Keratinocyte (primary cell): ENCODE results near the gene HEG1. TPM values are rescaled to one million over a fixed set of nuclear protein-coding genes. Genes with fewer than 3 reads are reported as not detected.

ENCODE experiments used
- DNase-seq: peaks from one replicate; pipeline ENCODE4 v3.0.0-alpha.2; 2011; ENCODE audit warnings: low read depth, missing footprints, low spot score
- FAIRE-seq: peaks from 2 replicates; lab custom pipeline; 2011; peaks lifted over from hg19 to GRCh38; lab: Jason Lieb, UNC
- H2AFZ ChIP-seq: 2 replicates; pipeline ENCODE4 v1.6.0; 2012; ENCODE audit warnings: low read length, control low read depth, inconsistent platforms; ENCODE audit not compliant: control insufficient read depth
- H3K27ac ChIP-seq: 2 replicates; pipeline ENCODE4 v1.5.1; 2011; ENCODE audit warnings: low read length; ENCODE audit not compliant: control insufficient read depth, insufficient read depth
- H3K27me3 ChIP-seq: 3 replicates; pipeline ENCODE4 v1.6.0; 2011; ENCODE audit warnings: low read length; ENCODE audit not compliant: control insufficient read depth, insufficient read depth; ENCODE audit errors: extremely low read depth
- H3K36me3 ChIP-seq, 2 experiments: 2 replicates in 1 of 2; 3 replicates in 1 of 2; pipeline ENCODE4 v1.5.1; 2011; ENCODE audit warnings: low read length in 2 of 2, mild to moderate bottlenecking in 1 of 2; ENCODE audit not compliant: control insufficient read depth in 2 of 2, insufficient read depth in 2 of 2; ENCODE audit errors: extremely low read depth in 1 of 2
- H3K4me1 ChIP-seq: 3 replicates; pipeline ENCODE4 v1.5.1; 2011; ENCODE audit warnings: low read length; ENCODE audit not compliant: control insufficient read depth, insufficient read depth; ENCODE audit errors: extremely low read depth
- H3K4me2 ChIP-seq: 3 replicates; pipeline ENCODE4 v1.6.0; 2011; ENCODE audit warnings: low read depth, low read length; ENCODE audit not compliant: control insufficient read depth, insufficient read depth; ENCODE audit errors: extremely low read depth
- H3K4me3 ChIP-seq, 3 experiments: fragments of 200-600 bp in 1 of 3; sonication (generic) in 1 of 3; 2 replicates in 2 of 3; 3 replicates in 1 of 3; pipeline ENCODE4 v1.5.1; 2011 to 2016; ENCODE audit warnings: low read length in 3 of 3, mild to moderate bottlenecking in 3 of 3, control low read depth in 2 of 3, inconsistent platforms in 1 of 3, low read depth in 1 of 3, mixed read lengths in 1 of 3, mixed run types in 1 of 3, moderate library complexity in 1 of 3; ENCODE audit not compliant: control insufficient read depth in 2 of 3, insufficient read depth in 2 of 3; ENCODE audit errors: extremely low read depth in 1 of 3
- H3K79me2 ChIP-seq: 2 replicates; pipeline ENCODE4 v1.6.0; 2012; ENCODE audit warnings: low read length; ENCODE audit not compliant: control insufficient read depth, insufficient read depth
- H3K9ac ChIP-seq: 3 replicates; pipeline ENCODE4 v1.6.0; 2011; ENCODE audit warnings: low read length; ENCODE audit not compliant: control insufficient read depth, insufficient read depth; ENCODE audit errors: extremely low read depth
- H3K9me1 ChIP-seq: 3 replicates; pipeline ENCODE4 v1.6.0; 2011; ENCODE audit warnings: low read length; ENCODE audit not compliant: control insufficient read depth, insufficient read depth; ENCODE audit errors: extremely low read depth
- H3K9me3 ChIP-seq: 2 replicates; pipeline ENCODE4 v1.5.1; 2012; ENCODE audit warnings: low read depth, low read length; ENCODE audit not compliant: control insufficient read depth
- H4K20me1 ChIP-seq: 3 replicates; pipeline ENCODE4 v1.6.0; 2011; ENCODE audit warnings: low read length; ENCODE audit not compliant: control insufficient read depth, insufficient read depth; ENCODE audit errors: extremely low read depth
- EZH2 ChIP-seq: IDR thresholded peaks from one replicate; pipeline ENCODE4 v1.6.1; 2012; ENCODE audit warnings: inconsistent platforms, mild to moderate bottlenecking, low read length, moderate library complexity
- dilution Hi-C: fragments of 300-500 bp; cut with MboI; formaldehyde crosslinking; loops from one replicate; pipeline ENCODE4 v1.7.0; 2020; ENCODE audit warnings: low sequenced_read_pairs; ENCODE audit not compliant: extremely low pct_ligation_motif_present
- polyA plus RNA-seq, 5 experiments: library from polyadenylated mRNA; depleted of rRNA in 3 of 5; stranded (reverse) in 3 of 5; stranded (forward) in 1 of 5; unstranded in 1 of 5; fragments of >200 nt; gene quantifications; 1 replicate in 1 of 5; 2 replicates in 3 of 5; 3 replicates in 1 of 5; pipeline versions ENCODE4 v1.2.1 to v1.2.3, GENCODE V29; 2011 to 2012; ENCODE audit warnings: missing spikeins in 2 of 5, low read depth in 1 of 5, low replicate concordance in 1 of 5
- TF ChIP-seq, protein P1 (sequence below), 3 experiments: IDR thresholded peaks in 1 of 3; conservative IDR thresholded peaks in 1 of 3; optimal IDR thresholded peaks in 1 of 3; 2 replicates in 2 of 3; 3 replicates in 1 of 3; pipeline versions ENCODE3 to v1.5.1; 2011; ENCODE audit warnings: low read length in 3 of 3, mild to moderate bottlenecking in 3 of 3, moderate library complexity in 2 of 3, control low read depth in 1 of 3, inconsistent platforms in 1 of 3; ENCODE audit not compliant: insufficient read depth in 2 of 3; ENCODE audit errors: extremely low read depth in 1 of 3

Gene HEG1
- polyA plus RNA-seq, 1 donor (not counting 4 experiments of a cell fraction or from before 2014, with no cell fraction given), result 12.7 TPM

DNA sequence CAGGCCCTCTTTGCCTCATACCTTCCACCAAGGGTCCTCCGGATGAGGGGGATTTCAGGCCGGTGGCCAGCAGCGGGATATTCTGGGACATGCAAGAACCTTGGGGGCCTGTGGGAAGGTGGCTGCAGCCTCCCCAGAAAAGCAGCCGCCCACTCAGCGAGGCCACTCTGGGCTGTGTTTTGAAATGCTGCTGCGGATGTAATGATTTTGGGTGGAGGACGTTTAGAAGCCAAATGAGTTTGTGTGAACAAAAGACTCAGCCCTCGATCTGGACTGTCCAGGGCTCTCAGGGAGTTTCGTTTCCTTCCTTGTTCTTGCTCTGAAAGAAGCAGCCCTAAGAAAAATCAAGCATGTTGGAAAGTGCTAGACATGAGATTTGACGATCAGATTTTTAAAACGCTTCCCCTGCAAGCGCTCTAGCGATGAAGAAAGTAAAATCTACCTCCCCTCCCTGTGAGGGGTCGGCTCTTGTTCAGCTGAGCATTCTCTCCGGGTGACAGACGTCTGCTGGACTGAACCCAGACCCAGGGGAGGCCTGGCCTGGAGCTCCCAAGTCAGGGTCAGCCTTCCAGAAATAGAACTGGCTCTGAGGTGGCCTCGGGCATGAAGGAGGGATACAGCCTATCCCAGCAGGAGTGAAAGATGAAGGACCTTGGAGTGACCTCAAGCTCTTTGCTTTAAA lies 12.9 kb downstream of the HEG1 start:
- FAIRE-seq (no peak), DNase-seq (no peak)
- Histone ChIP-seq H3K9ac (no peak overlapping the region), H2AFZ (no peak overlapping the region), H3K79me2 (peaks cover 25% of the 10 kb centered on the region), H3K27ac (no peak overlapping the region), H4K20me1 (no peaks in the 10 kb centered on the region), H3K4me1 (peaks cover 30% of the 10 kb centered on the region), H3K36me3 (peaks cover 0 to 2% of the 10 kb centered on the region in 2 experiments), H3K4me3 (no peak overlapping the region), H3K27me3 (no peaks in the 10 kb centered on the region), H3K9me3 (no peaks in the 10 kb centered on the region), H3K4me2 (no peak overlapping the region), H3K9me1 (no peaks in the 10 kb centered on the region)
- no peak for TF ChIP-seq EZH2
- TF ChIP-seq, protein P1, sequence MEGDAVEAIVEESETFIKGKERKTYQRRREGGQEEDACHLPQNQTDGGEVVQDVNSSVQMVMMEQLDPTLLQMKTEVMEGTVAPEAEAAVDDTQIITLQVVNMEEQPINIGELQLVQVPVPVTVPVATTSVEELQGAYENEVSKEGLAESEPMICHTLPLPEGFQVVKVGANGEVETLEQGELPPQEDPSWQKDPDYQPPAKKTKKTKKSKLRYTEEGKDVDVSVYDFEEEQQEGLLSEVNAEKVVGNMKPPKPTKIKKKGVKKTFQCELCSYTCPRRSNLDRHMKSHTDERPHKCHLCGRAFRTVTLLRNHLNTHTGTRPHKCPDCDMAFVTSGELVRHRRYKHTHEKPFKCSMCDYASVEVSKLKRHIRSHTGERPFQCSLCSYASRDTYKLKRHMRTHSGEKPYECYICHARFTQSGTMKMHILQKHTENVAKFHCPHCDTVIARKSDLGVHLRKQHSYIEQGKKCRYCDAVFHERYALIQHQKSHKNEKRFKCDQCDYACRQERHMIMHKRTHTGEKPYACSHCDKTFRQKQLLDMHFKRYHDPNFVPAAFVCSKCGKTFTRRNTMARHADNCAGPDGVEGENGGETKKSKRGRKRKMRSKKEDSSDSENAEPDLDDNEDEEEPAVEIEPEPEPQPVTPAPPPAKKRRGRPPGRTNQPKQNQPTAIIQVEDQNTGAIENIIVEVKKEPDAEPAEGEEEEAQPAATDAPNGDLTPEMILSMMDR (optimal IDR thresholded peaks at IDR 0.05 in 1 of 3, IDR thresholded peaks at IDR 0.05 in 1 of 3, conservative IDR thresholded peaks at IDR 0.05 in 1 of 3; ENCODE audit: extremely low read depth in 1 of 3, insufficient read depth in 2 of 3, low read length in 3 of 3), result no peak
- dilution Hi-C loops, result no loop called here

DNA sequence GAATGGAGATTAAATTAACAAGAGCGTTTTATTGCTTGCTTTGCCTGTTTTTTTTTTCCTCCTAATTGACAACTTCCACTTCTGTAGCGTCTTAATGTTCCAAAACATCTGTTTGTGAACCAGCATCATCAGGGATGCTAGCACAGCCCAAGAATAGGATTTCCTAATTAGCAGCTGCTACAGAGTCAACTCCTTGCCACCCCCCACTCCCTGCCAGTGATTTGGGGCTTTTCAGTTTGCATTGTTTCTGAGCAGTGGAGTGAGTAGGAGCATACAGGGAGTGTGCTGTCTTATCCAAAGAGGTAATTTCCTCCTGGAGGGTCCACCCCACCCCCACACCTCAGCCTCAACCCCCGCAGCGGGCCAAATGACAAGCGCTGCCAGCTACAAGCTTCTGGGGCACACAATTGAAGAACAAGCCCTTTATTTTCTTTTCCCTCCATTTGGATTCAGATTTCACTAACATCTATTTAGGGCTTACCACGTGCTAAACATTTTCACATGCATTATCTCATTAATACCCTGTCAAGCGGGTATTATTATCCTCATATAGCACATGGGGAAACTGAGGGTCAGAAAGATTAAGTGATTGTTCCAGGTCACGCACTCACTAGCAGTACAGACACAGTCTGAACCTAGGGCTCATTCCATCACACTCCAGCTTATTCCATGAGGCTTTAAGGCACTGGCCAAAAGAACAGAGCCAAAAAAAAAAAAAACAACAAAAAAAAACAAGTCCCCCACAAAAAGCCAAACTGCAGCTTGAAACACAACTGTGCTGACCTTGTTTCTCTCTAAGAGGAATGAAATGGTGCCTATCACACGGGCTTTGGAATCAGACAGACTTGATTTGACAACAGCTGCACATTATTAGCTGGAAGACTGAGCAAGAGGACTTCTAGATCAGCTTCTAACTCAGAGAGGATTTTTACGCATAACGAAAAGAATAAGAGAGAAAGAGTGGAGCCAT lies 16.4 kb downstream of the HEG1 start:
- Histone ChIP-seq H4K20me1 (no peaks in the 10 kb centered on the region), H3K27ac (no peak overlapping the region), H3K27me3 (no peaks in the 10 kb centered on the region), H3K79me2 (peaks cover 13% of the 10 kb centered on the region), H3K9me3 (no peaks in the 10 kb centered on the region), H2AFZ (no peak overlapping the region), H3K9me1 (no peaks in the 10 kb centered on the region), H3K4me3 (no peak overlapping the region), H3K4me2 (no peak overlapping the region), H3K4me1 (peaks cover 14% of the 10 kb centered on the region), H3K36me3 (no peaks in the 10 kb centered on the region), H3K9ac (no peak overlapping the region)
- no peak for DNase-seq
- dilution Hi-C loops, result no loop called here
- FAIRE-seq, result no peak
- no peak for TF ChIP-seq EZH2
- TF ChIP-seq, protein P1 (optimal IDR thresholded peaks at IDR 0.05 in 1 of 3, IDR thresholded peaks at IDR 0.05 in 1 of 3, conservative IDR thresholded peaks at IDR 0.05 in 1 of 3; ENCODE audit: extremely low read depth in 1 of 3, insufficient read depth in 2 of 3, low read length in 3 of 3), result no peak
